ENCODE results near the gene CRHR1. TPM values are rescaled to one million over a fixed set of nuclear protein-coding genes. Genes with fewer than 3 reads are reported as not detected.

CRHR1 gene
- total RNA-seq (2014; rRNA removed; shearing (Covaris generic)) (not detected in 2 replicates), polyA plus RNA-seq (2016; fragmentation: Nextera tagmentation; extraction: Ambion mirVana) (not detected in 2 replicates)

DNA sequence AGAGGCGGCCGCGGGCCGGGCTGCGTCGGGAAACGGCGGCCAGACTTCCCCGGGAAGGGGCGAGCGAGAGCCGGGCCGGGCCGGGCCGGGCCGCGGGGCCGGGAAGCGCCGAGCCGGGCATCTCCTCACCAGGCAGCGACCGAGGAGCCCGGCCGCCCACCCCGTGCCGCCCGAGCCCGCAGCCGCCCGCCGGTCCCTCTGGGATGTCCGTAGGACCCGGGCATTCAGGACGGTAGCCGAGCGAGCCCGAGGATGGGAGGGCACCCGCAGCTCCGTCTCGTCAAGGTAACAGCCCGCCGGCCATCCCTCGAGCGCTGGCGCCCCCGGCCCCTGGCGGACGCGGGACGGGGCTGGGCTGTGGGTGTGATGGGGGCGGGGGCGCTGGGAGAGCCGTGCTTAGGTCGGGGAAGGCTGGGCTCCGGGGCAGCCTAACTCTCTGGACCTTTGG lies at the start of gene CRHR1:
Gene CRHR1, plus strand, starts transcription at position 28 of the 448 bp plus-strand sequence. Its CDS starts 225 bp downstream, at position 253.
- H3K27me3 ChIP-seq (replicated peaks; ENCODE audit: insufficient read depth): peaks cover 65% of the 10 kb centered on the region
- TF ChIP-seq EZH2 (IDR thresholded peaks at IDR 0.05; ENCODE audit: insufficient read depth, poor library complexity, severe bottlenecking) (peak; percentile 88), EZH2phosphoT487 (IDR thresholded peaks at IDR 0.05; ENCODE audit: insufficient read depth, low read depth) (peak; percentile 37; the same call in 1 of the 2 replicates)
- H2AFZ ChIP-seq: peak within 1 kb of the TSS; percentile 31
- H3K4me3 ChIP-seq: peak within 1 kb of the TSS; percentile 55
- peak within 1 kb of the TSS; percentile 62 for H3K4me2 ChIP-seq (ENCODE audit: unreplicated experiment)
- DNase-seq: peak; percentile 12
- no peak within 1 kb of the TSS for H3K9ac ChIP-seq
- in situ Hi-C loops (cut with MboI): no loop called here
- no peak within 1 kb of the TSS for H3K27ac ChIP-seq
- H3K9me3 ChIP-seq (ENCODE audit: low read depth): no peaks in the 10 kb centered on the region
- H3K36me3 ChIP-seq (ENCODE audit: low read depth): no peaks in the 10 kb centered on the region
- WGBS, 2 experiments (ENCODE audit: low coverage in 1 of 2, low lambda C conversion rate in 2 of 2, missing lambda C conversion rate in 2 of 2): 0 to 4% methylated on average over 12 to 35 of the region's 56 CpGs
- no peaks in the 10 kb centered on the region for H3K4me1 ChIP-seq (ENCODE audit: insufficient read depth)
- H4K20me1 ChIP-seq (ENCODE audit: insufficient read depth): no peaks in the 10 kb centered on the region
- H3F3A ChIP-seq (ENCODE audit: insufficient read depth): no peaks in the 10 kb centered on the region
- no peaks in the 10 kb centered on the region for H3K9me2 ChIP-seq (ENCODE audit: insufficient read depth)
- H3K79me2 ChIP-seq (ENCODE audit: insufficient read depth): no peaks in the 10 kb centered on the region

DNA sequence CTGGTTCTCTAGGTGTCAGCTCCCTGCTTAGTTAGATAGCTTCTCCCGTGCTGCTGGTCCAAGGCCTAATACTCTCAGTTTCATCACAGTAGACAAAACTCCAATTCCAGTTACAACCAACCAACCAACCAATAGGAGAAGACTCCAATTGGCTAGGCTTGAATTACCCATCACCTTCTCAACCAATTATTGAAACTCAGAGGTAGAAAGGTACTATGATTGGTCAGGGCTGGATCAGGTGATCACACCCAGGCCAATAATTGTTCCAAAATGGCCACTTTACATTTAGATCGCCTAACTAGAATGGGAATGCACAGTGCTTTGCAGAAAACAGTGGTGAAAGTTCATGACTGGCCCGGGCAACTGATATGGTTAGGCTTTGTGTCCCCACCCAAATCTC lies 49.5 kb upstream of the CRHR1 start:
- Histone ChIP-seq H3F3A (ENCODE audit: insufficient read depth) (no peaks in the 10 kb centered on the region), H3K27me3 (replicated peaks; ENCODE audit: insufficient read depth) (0 out of 2 replicates have a peak, but pooled peaks cover 4% of the 10 kb centered on the region), H2AFZ (no peak overlapping the region), H3K4me3 (no peak overlapping the region), H3K9me2 (ENCODE audit: insufficient read depth) (no peaks in the 10 kb centered on the region), H3K27ac (no peak overlapping the region), H4K20me1 (ENCODE audit: insufficient read depth) (no peaks in the 10 kb centered on the region), H3K4me1 (ENCODE audit: insufficient read depth) (no peaks in the 10 kb centered on the region), H3K9me3 (ENCODE audit: low read depth) (no peaks in the 10 kb centered on the region), H3K79me2 (ENCODE audit: insufficient read depth) (no peaks in the 10 kb centered on the region), H3K4me2 (ENCODE audit: unreplicated experiment) (no peak overlapping the region), H3K36me3 (ENCODE audit: low read depth) (no peaks in the 10 kb centered on the region), H3K9ac (no peak overlapping the region)
- in situ Hi-C loops (cut with MboI): no loop called here
- DNase-seq: no peak
- no peak for TF ChIP-seq EZH2phosphoT487 (IDR thresholded peaks at IDR 0.05; ENCODE audit: insufficient read depth, low read depth)
- TF ChIP-seq EZH2 (IDR thresholded peaks at IDR 0.05; ENCODE audit: insufficient read depth, poor library complexity, severe bottlenecking): no peak
- WGBS, 2 experiments (ENCODE audit: low coverage in 1 of 2, low lambda C conversion rate in 2 of 2, missing lambda C conversion rate in 2 of 2): 41 to 56% methylated on average over 3 of the region's 3 CpGs

- Histone ChIP-seq H3F3A (ENCODE audit: insufficient read depth) (no peaks in the 10 kb centered on the region), H3K4me3 (no peak overlapping the region), H3K9ac (no peak overlapping the region), H3K36me3 (ENCODE audit: low read depth) (no peaks in the 10 kb centered on the region), H4K20me1 (ENCODE audit: insufficient read depth) (no peaks in the 10 kb centered on the region), H3K9me3 (ENCODE audit: low read depth) (no peaks in the 10 kb centered on the region), H2AFZ (no peak overlapping the region), H3K79me2 (ENCODE audit: insufficient read depth) (no peaks in the 10 kb centered on the region), H3K27me3 (replicated peaks; ENCODE audit: insufficient read depth) (0 out of 2 replicates have a peak, but pooled peaks cover 4% of the 10 kb centered on the region), H3K9me2 (ENCODE audit: insufficient read depth) (no peaks in the 10 kb centered on the region), H3K4me2 (ENCODE audit: unreplicated experiment) (no peak overlapping the region), H3K4me1 (ENCODE audit: insufficient read depth) (no peaks in the 10 kb centered on the region), H3K27ac (no peak overlapping the region)
- DNase-seq: no peak
- TF ChIP-seq EZH2phosphoT487 (IDR thresholded peaks at IDR 0.05; ENCODE audit: insufficient read depth, low read depth) (no peak), EZH2 (IDR thresholded peaks at IDR 0.05; ENCODE audit: insufficient read depth, poor library complexity, severe bottlenecking) (no peak)
- 14 to 29% methylated on average over 1 of the region's 1 CpG for WGBS, 2 experiments (ENCODE audit: low coverage in 1 of 2, low lambda C conversion rate in 2 of 2, missing lambda C conversion rate in 2 of 2)
- in situ Hi-C loops (cut with MboI): no loop called here
These were observed 48.6 kb upstream of the CRHR1 start for GRCh38 chr17:45735488-45735887.

DNA sequence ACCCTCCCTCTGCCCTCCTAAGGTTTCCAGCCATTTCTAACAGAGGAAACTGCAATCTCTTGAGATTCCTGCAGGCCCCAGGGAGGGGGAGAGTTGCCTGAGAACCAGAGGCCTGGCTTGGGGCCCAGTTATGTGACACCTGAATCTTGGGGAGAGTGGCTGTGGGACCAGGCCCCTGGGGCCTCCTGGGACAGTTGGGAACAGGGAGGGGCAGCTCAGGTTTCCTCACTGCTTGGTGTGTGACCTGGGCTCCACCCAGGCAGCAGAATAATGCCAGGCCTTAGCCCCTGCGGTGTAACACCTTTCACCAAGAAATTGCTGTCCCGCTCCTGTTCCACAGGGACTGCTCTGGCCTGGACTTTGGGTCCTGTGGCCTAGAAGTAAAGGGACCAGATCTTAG lies 44.3 kb upstream of the CRHR1 start:
- H3K27me3 ChIP-seq (replicated peaks; ENCODE audit: insufficient read depth): peaks cover 14% of the 10 kb centered on the region; the same call in 1 of the 2 replicates
- no peak overlapping the region for H2AFZ ChIP-seq
- in situ Hi-C loops (cut with MboI): no loop called here
- DNase-seq: no peak
- H3F3A ChIP-seq (ENCODE audit: insufficient read depth): no peaks in the 10 kb centered on the region
- no peaks in the 10 kb centered on the region for H3K9me3 ChIP-seq (ENCODE audit: low read depth)
- no peaks in the 10 kb centered on the region for H4K20me1 ChIP-seq (ENCODE audit: insufficient read depth)
- H3K36me3 ChIP-seq (ENCODE audit: low read depth): no peaks in the 10 kb centered on the region
- H3K4me2 ChIP-seq (ENCODE audit: unreplicated experiment): no peak overlapping the region
- H3K4me1 ChIP-seq (ENCODE audit: insufficient read depth): peaks cover 3% of the 10 kb centered on the region; the same call in 1 of the 2 replicates
- H3K27ac ChIP-seq: no peak overlapping the region
- 47 to 61% methylated on average over 2 of the region's 2 CpGs for WGBS, 2 experiments (ENCODE audit: low coverage in 1 of 2, low lambda C conversion rate in 2 of 2, missing lambda C conversion rate in 2 of 2)
- TF ChIP-seq EZH2 (IDR thresholded peaks at IDR 0.05; ENCODE audit: insufficient read depth, poor library complexity, severe bottlenecking) (no peak), EZH2phosphoT487 (IDR thresholded peaks at IDR 0.05; ENCODE audit: insufficient read depth, low read depth) (no peak)
- H3K79me2 ChIP-seq (ENCODE audit: insufficient read depth): no peaks in the 10 kb centered on the region
- H3K4me3 ChIP-seq: no peak overlapping the region
- H3K9ac ChIP-seq: no peak overlapping the region
- no peaks in the 10 kb centered on the region for H3K9me2 ChIP-seq (ENCODE audit: insufficient read depth)

Measured in GM23248 (cell line).